ENCODE data around the gene ERVH48-1. TPM values are rescaled to one million over a fixed set of nuclear protein-coding genes. Genes with fewer than 3 reads are reported as not detected.
"Not testable (repeated sequence)": the region's sequence is repeated elsewhere in the genome, so short reads cannot be mapped to it uniquely, and the experiment has no call there.

The ERVH48-1 gene
- total RNA-seq, 1 experiment from 2014 or later: not detected

GRCh38 chr21:42937960-42938605, 12.7 kb upstream of the ERVH48-1 start:
- Histone ChIP-seq H3K27ac (no peak overlapping the region), H3K27me3 (ENCODE audit: insufficient read depth, low read depth) (no peaks in the 10 kb centered on the region), H3K4me1 (replicated peaks; ENCODE audit: insufficient read depth) (peaks cover 7% of the 10 kb centered on the region; the same call in 1 of the 2 replicates), H4K20me1 (ENCODE audit: insufficient read depth) (no peaks in the 10 kb centered on the region), H3K9me2 (ENCODE audit: insufficient read depth) (no peaks in the 10 kb centered on the region), H3K4me2 (no peak overlapping the region), H3K4me3 (no peak overlapping the region), H3K9me3 (ENCODE audit: insufficient read depth, low read depth) (no peaks in the 10 kb centered on the region), H2AFZ (no peak overlapping the region), H3K36me3 (ENCODE audit: low read depth) (no peaks in the 10 kb centered on the region), H3K79me2 (ENCODE audit: low read depth) (no peaks in the 10 kb centered on the region), H3F3A (ENCODE audit: insufficient read depth, low read depth) (peaks cover 12% of the 10 kb centered on the region; the same call in 1 of the 2 replicates)
- POLR2A ChIA-PET (ENCODE audit: unreplicated experiment): no interaction called here
- TF ChIP-seq EZH2 (IDR thresholded peaks at IDR 0.05; ENCODE audit: low read depth): no peak
- TF ChIP-seq CTCF (conservative IDR thresholded peaks at IDR 0.05): no peak
- CTCF ChIA-PET: no interaction called here
- no TSS peak for BruUV-seq (replicated peaks)
- DNase-seq: no peak
- intact Hi-C loops (cut with micrococcal nuclease; ENCODE audit: unreplicated experiment): no loop called here

GRCh38 chr21:42937034-42937940, 11.9 kb upstream of the ERVH48-1 start:
- peaks cover 12% of the 10 kb centered on the region; the same call in 1 of the 2 replicates for H3F3A ChIP-seq (ENCODE audit: insufficient read depth, low read depth)
- H4K20me1 ChIP-seq (ENCODE audit: insufficient read depth); H3K27ac ChIP-seq; BruUV-seq (replicated peaks); H3K9me3 ChIP-seq (ENCODE audit: insufficient read depth, low read depth); H3K79me2 ChIP-seq (ENCODE audit: low read depth); H3K9me2 ChIP-seq (ENCODE audit: insufficient read depth); H3K36me3 ChIP-seq (ENCODE audit: low read depth); POLR2A ChIA-PET (ENCODE audit: unreplicated experiment); H3K4me3 ChIP-seq; DNase-seq; H3K4me2 ChIP-seq; H3K27me3 ChIP-seq (ENCODE audit: insufficient read depth, low read depth); intact Hi-C loops (cut with micrococcal nuclease; ENCODE audit: unreplicated experiment); H3K4me1 ChIP-seq (replicated peaks; ENCODE audit: insufficient read depth); CTCF ChIA-PET; H2AFZ ChIP-seq: not testable (repeated sequence)

GRCh38 chr21:42936360-42936759, 10.9 kb upstream of the ERVH48-1 start:
- H3K4me2 ChIP-seq; H3K9me3 ChIP-seq (ENCODE audit: insufficient read depth, low read depth); H3K9me2 ChIP-seq (ENCODE audit: insufficient read depth); H3K79me2 ChIP-seq (ENCODE audit: low read depth); CTCF ChIA-PET; H3K27ac ChIP-seq; BruUV-seq (replicated peaks); H3K4me1 ChIP-seq (replicated peaks; ENCODE audit: insufficient read depth); intact Hi-C loops (cut with micrococcal nuclease; ENCODE audit: unreplicated experiment); H2AFZ ChIP-seq; DNase-seq; H4K20me1 ChIP-seq (ENCODE audit: insufficient read depth); H3K4me3 ChIP-seq; H3K27me3 ChIP-seq (ENCODE audit: insufficient read depth, low read depth); H3K36me3 ChIP-seq (ENCODE audit: low read depth); POLR2A ChIA-PET (ENCODE audit: unreplicated experiment): not testable (repeated sequence)
- peaks cover 12% of the 10 kb centered on the region; the same call in 1 of the 2 replicates for H3F3A ChIP-seq (ENCODE audit: insufficient read depth, low read depth)

GRCh38 chr21:42933973-42934372, 8.5 kb upstream of the ERVH48-1 start:
- H3K27me3 ChIP-seq (ENCODE audit: insufficient read depth, low read depth); H3K4me1 ChIP-seq (replicated peaks; ENCODE audit: insufficient read depth); H3K27ac ChIP-seq; DNase-seq; H3K9me3 ChIP-seq (ENCODE audit: insufficient read depth, low read depth); CTCF ChIA-PET; H4K20me1 ChIP-seq (ENCODE audit: insufficient read depth); BruUV-seq (replicated peaks); H3K9me2 ChIP-seq (ENCODE audit: insufficient read depth); H3F3A ChIP-seq (ENCODE audit: insufficient read depth, low read depth); intact Hi-C loops (cut with micrococcal nuclease; ENCODE audit: unreplicated experiment); H3K4me2 ChIP-seq; H3K36me3 ChIP-seq (ENCODE audit: low read depth); H3K4me3 ChIP-seq; POLR2A ChIA-PET (ENCODE audit: unreplicated experiment); H2AFZ ChIP-seq; H3K79me2 ChIP-seq (ENCODE audit: low read depth): not testable (repeated sequence)

- H3F3A ChIP-seq (ENCODE audit: insufficient read depth, low read depth); H3K36me3 ChIP-seq (ENCODE audit: low read depth); H3K27me3 ChIP-seq (ENCODE audit: insufficient read depth, low read depth); H3K27ac ChIP-seq; H3K4me2 ChIP-seq; H3K9me3 ChIP-seq (ENCODE audit: insufficient read depth, low read depth); H4K20me1 ChIP-seq (ENCODE audit: insufficient read depth); H3K9me2 ChIP-seq (ENCODE audit: insufficient read depth); H3K4me3 ChIP-seq; H3K79me2 ChIP-seq (ENCODE audit: low read depth); BruUV-seq (replicated peaks); CTCF ChIA-PET; DNase-seq; H2AFZ ChIP-seq; H3K4me1 ChIP-seq (replicated peaks; ENCODE audit: insufficient read depth); intact Hi-C loops (cut with micrococcal nuclease; ENCODE audit: unreplicated experiment); POLR2A ChIA-PET (ENCODE audit: unreplicated experiment): not testable (repeated sequence)
These were observed 7.9 kb upstream of the ERVH48-1 start for GRCh38 chr21:42933137-42933970.

- H3F3A ChIP-seq (ENCODE audit: insufficient read depth, low read depth); H3K79me2 ChIP-seq (ENCODE audit: low read depth); intact Hi-C loops (cut with micrococcal nuclease; ENCODE audit: unreplicated experiment); BruUV-seq (replicated peaks); POLR2A ChIA-PET (ENCODE audit: unreplicated experiment); H3K27me3 ChIP-seq (ENCODE audit: insufficient read depth, low read depth); CTCF ChIA-PET; H4K20me1 ChIP-seq (ENCODE audit: insufficient read depth); DNase-seq; H3K4me2 ChIP-seq; H3K36me3 ChIP-seq (ENCODE audit: low read depth); H3K9me2 ChIP-seq (ENCODE audit: insufficient read depth); H3K27ac ChIP-seq; H2AFZ ChIP-seq; H3K4me1 ChIP-seq (replicated peaks; ENCODE audit: insufficient read depth); H3K9me3 ChIP-seq (ENCODE audit: insufficient read depth, low read depth); H3K4me3 ChIP-seq: not testable (repeated sequence)
These were observed 7.1 kb upstream of the ERVH48-1 start for GRCh38 chr21:42932378-42933136.
